ENCODE results near the gene IL10. TPM values are rescaled to one million over a fixed set of nuclear protein-coding genes. Genes with fewer than 3 reads are reported as not detected.

IL10 gene
- not detected in 2 replicates for total RNA-seq (2022)
- Bru-seq, nascent RNA = not detected
- not detected for BruChase-seq, experiment 1, labeled RNA remaining after a 6-hour chase
- not detected for BruChase-seq, experiment 2, labeled RNA remaining after a 2-hour chase
- long read RNA-seq = 0 reads

- Mint-ChIP-seq H3K27me3 (ENCODE audit: unreplicated experiment) (peaks cover 70% of the 10 kb centered on the region), H3K27ac (ENCODE audit: unreplicated experiment) (no peak within 1 kb of the TSS), H3K9me3 (ENCODE audit: low read depth, unreplicated experiment) (no peaks in the 10 kb centered on the region), H3K36me3 (ENCODE audit: insufficient read depth, unreplicated experiment) (no peaks in the 10 kb centered on the region), H3K4me3 (ENCODE audit: low read depth, unreplicated experiment) (no peak within 1 kb of the TSS), H3K4me1 (ENCODE audit: low read depth, unreplicated experiment) (no peaks in the 10 kb centered on the region)
- intact Hi-C loops (cut with micrococcal nuclease; ENCODE audit: unreplicated experiment) = no loop called here
- BruUV-seq (replicated peaks) = no TSS peak
- CTCF ChIA-PET = interaction anchor here (1.3 kb wide), 1 partner anchor 137 kb away, joined by 3 read pairs; no protein-coding TSS in a partner anchor
- no peak for TF ChIP-seq CTCF (IDR thresholded peaks at IDR 0.05; ENCODE audit: unreplicated experiment)
- no peak for DNase-seq
Observed at GRCh38 chr1:206772243-206772937, at the start of gene IL10. TSS of gene IL10 (minus strand) at chr1:206772494. CDS start at chr1:206772435, 59 bp downstream.

- Mint-ChIP-seq H3K27ac (ENCODE audit: unreplicated experiment) (no peak overlapping the region), H3K4me3 (ENCODE audit: low read depth, unreplicated experiment) (no peak overlapping the region), H3K4me1 (ENCODE audit: low read depth, unreplicated experiment) (peaks cover 7% of the 10 kb centered on the region), H3K27me3 (ENCODE audit: unreplicated experiment) (peaks cover 67% of the 10 kb centered on the region), H3K36me3 (ENCODE audit: insufficient read depth, unreplicated experiment) (no peaks in the 10 kb centered on the region), H3K9me3 (ENCODE audit: low read depth, unreplicated experiment) (no peaks in the 10 kb centered on the region)
- intact Hi-C loops (cut with micrococcal nuclease; ENCODE audit: unreplicated experiment) = no loop called here
- BruUV-seq (replicated peaks) = no TSS peak
- DNase-seq = no peak
- TF ChIP-seq CTCF (IDR thresholded peaks at IDR 0.05; ENCODE audit: unreplicated experiment) = no peak
- CTCF ChIA-PET = interaction anchor here (0.6 kb wide), 1 partner anchor 92 kb away, joined by 3 read pairs; no protein-coding TSS in a partner anchor
Observed at GRCh38 chr1:206821493-206821892, 49.2 kb upstream of the IL10 start.

- H3K36me3 Mint-ChIP-seq (ENCODE audit: insufficient read depth, unreplicated experiment) = no peaks in the 10 kb centered on the region
- no TSS peak for BruUV-seq (replicated peaks)
- peaks cover 67% of the 10 kb centered on the region for H3K27me3 Mint-ChIP-seq (ENCODE audit: unreplicated experiment)
- no peaks in the 10 kb centered on the region for H3K4me1 Mint-ChIP-seq (ENCODE audit: low read depth, unreplicated experiment)
- no peak overlapping the region for H3K4me3 Mint-ChIP-seq (ENCODE audit: low read depth, unreplicated experiment)
- TF ChIP-seq CTCF (IDR thresholded peaks at IDR 0.05; ENCODE audit: unreplicated experiment) = no peak
- no peak overlapping the region for H3K27ac Mint-ChIP-seq (ENCODE audit: unreplicated experiment)
- peaks cover 5% of the 10 kb centered on the region for H3K9me3 Mint-ChIP-seq (ENCODE audit: low read depth, unreplicated experiment)
- no peak for DNase-seq
- intact Hi-C loops (cut with micrococcal nuclease; ENCODE audit: unreplicated experiment) = no loop called here
- CTCF ChIA-PET = interaction anchor here (0.6 kb wide), 1 partner anchor 165 kb away, joined by 4 read pairs; no protein-coding TSS in a partner anchor
Observed at GRCh38 chr1:206816390-206817287, 44.3 kb upstream of the IL10 start.

GRCh38 chr1:206814716-206815341 lies 42.5 kb upstream of the IL10 start:
- CTCF ChIA-PET = no interaction called here
- Mint-ChIP-seq H3K36me3 (ENCODE audit: insufficient read depth, unreplicated experiment) (no peaks in the 10 kb centered on the region), H3K4me1 (ENCODE audit: low read depth, unreplicated experiment) (no peaks in the 10 kb centered on the region), H3K4me3 (ENCODE audit: low read depth, unreplicated experiment) (no peak overlapping the region), H3K27ac (ENCODE audit: unreplicated experiment) (no peak overlapping the region), H3K9me3 (ENCODE audit: low read depth, unreplicated experiment) (peaks cover 5% of the 10 kb centered on the region), H3K27me3 (ENCODE audit: unreplicated experiment) (peaks cover 66% of the 10 kb centered on the region)
- no TSS peak for BruUV-seq (replicated peaks)
- intact Hi-C loops (cut with micrococcal nuclease; ENCODE audit: unreplicated experiment) = no loop called here
- no peak for DNase-seq
- TF ChIP-seq CTCF (IDR thresholded peaks at IDR 0.05; ENCODE audit: unreplicated experiment) = no peak
